Measurements from ENCODE around the gene BAIAP3.

Gene BAIAP3

DNA sequence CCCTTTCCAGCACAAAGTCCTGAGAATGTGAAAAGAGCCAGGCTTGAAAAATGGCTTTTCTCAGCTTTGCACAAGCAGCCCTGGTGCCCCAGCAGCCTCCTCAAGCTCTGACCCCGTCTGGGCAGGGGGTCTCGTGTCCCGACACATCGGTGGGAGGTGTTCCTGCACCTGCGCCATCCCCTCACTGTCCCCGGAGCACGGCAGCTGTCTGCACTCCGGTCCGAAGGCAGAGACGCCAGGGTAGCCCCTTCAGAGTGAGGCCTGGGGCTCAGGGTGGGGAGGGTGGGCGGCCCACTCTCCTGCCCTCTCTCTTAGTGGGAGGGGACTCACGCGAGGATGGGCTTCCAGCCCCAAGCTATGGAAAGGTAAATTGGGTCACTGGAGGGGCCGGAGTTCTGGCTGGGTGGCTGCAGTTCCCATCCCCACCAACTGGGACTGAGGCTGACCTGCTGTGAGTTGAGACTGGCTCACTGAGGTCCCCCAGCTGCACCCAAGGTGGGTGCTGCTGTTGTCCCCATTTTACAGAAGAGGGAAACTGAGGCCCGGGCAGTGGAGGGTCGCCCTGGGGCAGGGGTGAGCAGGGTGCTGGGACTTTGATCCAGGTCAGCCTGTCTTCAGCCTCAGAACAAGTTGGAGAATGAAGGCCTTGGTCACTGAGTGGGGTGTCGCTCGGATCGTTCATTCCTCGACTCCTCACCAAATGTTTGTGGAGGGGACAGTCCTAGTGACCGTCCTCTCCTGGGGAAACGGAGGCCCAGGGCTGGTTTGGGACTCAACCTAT, 2.3 kb upstream of the BAIAP3 start:
- TF ChIP-seq CTCF (IDR thresholded peaks at IDR 0.05) = no peak

DNA sequence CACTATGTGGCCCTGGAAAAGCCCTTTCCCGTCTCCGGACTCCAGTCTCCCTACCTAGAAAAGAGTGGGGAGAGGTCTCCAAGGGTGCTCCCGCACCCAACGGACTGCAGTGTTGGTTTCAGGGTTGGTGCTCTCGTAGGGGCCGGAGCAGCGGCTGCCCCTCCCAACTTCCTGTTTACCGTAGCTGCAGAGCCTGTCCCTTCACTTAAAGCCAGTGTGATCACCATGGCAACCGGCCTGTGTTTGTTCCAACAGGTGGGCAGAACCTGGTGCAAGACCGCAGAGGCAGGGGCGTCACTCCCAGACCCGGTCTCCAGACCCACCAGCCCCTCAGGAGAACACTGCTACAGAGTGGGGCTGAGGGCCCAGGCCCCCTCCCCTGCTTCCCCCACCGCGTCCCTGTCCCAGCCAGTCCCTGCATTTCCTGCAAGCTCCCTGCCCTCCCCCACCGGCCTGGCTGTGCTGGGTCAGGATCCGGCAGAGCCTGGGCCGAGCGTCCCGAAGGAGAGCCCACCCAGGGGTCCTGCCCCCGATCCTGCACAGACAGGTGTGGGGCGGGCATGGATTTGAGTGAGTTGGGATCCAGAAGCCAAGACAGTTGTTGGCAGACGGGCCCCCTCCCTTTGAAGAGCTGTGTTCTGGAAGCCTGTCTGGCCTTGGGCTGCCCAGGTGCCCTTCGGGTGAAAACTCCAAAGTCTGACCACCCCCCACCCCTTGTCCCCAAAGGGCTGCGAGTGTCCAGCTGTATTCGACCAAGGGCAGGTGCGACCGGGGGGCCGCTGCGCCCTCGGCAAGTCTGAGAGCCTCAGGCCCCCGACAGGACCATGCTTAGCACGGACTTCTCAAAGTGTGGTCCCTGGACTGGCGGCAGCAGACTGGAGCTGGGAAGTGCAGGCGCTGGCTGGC, 1.5 kb upstream of the BAIAP3 start:
- TF ChIP-seq CTCF (IDR thresholded peaks at IDR 0.05) = no peak

DNA sequence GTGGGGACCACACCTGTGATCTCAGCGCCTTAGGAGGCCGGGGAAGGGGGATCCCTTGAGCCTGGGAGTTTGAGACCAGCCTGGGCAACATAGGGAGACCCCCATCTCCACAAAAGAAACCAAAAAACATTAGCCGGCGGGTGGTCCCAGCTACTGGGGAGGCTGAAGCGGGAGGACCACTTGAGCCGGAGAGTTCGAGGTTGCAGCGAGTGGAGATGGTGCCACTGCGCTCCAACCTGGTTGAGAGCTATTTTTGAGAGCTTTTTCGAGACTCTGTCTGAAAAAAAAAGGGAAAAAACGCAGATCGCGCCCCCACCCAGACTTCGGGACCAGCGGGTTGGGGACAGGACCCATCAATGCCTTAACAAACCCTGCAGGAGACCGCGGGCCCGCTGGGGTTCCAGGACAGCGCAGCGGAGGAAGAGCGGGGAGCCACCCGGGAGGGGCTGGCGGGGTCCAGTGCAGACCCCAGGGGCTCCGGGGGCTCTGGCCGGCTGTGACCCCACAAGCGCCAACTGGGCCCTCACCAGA, 762 bp upstream of the BAIAP3 start:
- TF ChIP-seq CTCF (IDR thresholded peaks at IDR 0.05) = no peak

GRCh38 chr16:1333854-1334700, 632 bp downstream of the BAIAP3 start:
- TF ChIP-seq CTCF (IDR thresholded peaks at IDR 0.05) = no peak

GRCh38 chr16:1334739-1335138, 1.3 kb downstream of the BAIAP3 start:
- TF ChIP-seq CTCF (IDR thresholded peaks at IDR 0.05) = no peak

- no peak for TF ChIP-seq CTCF (IDR thresholded peaks at IDR 0.05)
Observed at GRCh38 chr16:1335211-1335971, 1.9 kb downstream of the BAIAP3 start.
